ENCODE data around the gene DAPK1.

GRCh38 chr9:87610200-87611155, 112.8 kb downstream of the DAPK1 start:
- TF ChIP-seq POLR2A (IDR thresholded peaks at IDR 0.05) = no peak
- no peak for TF ChIP-seq CTCF (IDR thresholded peaks at IDR 0.05)

Data from adrenal gland (tissue), 5 donors.